GM23248 (cell line): Measurements from ENCODE around the gene MSL2. TPM values are rescaled to one million over a fixed set of nuclear protein-coding genes. Genes with fewer than 3 reads are reported as not detected.

Source experiments
- DNase-seq: peaks from one replicate; pipeline ENCODE4 v3.0.0-alpha.2; 2015
- H2AFZ ChIP-seq: fragments of 200-600 bp; sonication (generic); 2 replicates; pipeline ENCODE4 v1.6.1; 2016; ENCODE audit warnings: antibody characterized with exemption
- H3F3A ChIP-seq: fragments of 200-600 bp; sonication (generic); 2 replicates; pipeline ENCODE4 v1.6.1; 2016; ENCODE audit warnings: mild to moderate bottlenecking, antibody characterized with exemption, mixed run types; ENCODE audit not compliant: insufficient read depth
- H3K27ac ChIP-seq: fragments of 200-600 bp; sonication (generic); 2 replicates; pipeline ENCODE4 v1.5.1; 2016; ENCODE audit warnings: mild to moderate bottlenecking
- H3K27me3 ChIP-seq: fragments of 200-600 bp; sonication (generic); replicated peaks from 2 replicates; pipeline ENCODE4 v1.6.1; 2016; ENCODE audit warnings: mild to moderate bottlenecking; ENCODE audit not compliant: insufficient read depth
- H3K36me3 ChIP-seq: fragments of 200-600 bp; sonication (generic); 2 replicates; pipeline ENCODE4 v1.6.1; 2016; ENCODE audit warnings: low read depth, mild to moderate bottlenecking
- H3K4me1 ChIP-seq: fragments of 200-600 bp; sonication (generic); 2 replicates; pipeline ENCODE4 v1.6.1; 2016; ENCODE audit warnings: mild to moderate bottlenecking; ENCODE audit not compliant: insufficient read depth
- H3K4me2 ChIP-seq: fragments of 200-600 bp; sonication (generic); one replicate; pipeline ENCODE4 v1.6.1; 2016; ENCODE audit warnings: mild to moderate bottlenecking; ENCODE audit not compliant: unreplicated experiment
- H3K4me3 ChIP-seq: fragments of 200-600 bp; sonication (generic); 2 replicates; pipeline ENCODE4 v1.5.1; 2016; ENCODE audit warnings: mild to moderate bottlenecking
- H3K79me2 ChIP-seq: fragments of 200-600 bp; sonication (generic); 2 replicates; pipeline ENCODE4 v1.6.1; 2016; ENCODE audit warnings: mild to moderate bottlenecking; ENCODE audit not compliant: insufficient read depth
- H3K9ac ChIP-seq: fragments of 200-600 bp; sonication (generic); 2 replicates; pipeline ENCODE4 v1.6.1; 2016; ENCODE audit warnings: mild to moderate bottlenecking
- H3K9me2 ChIP-seq: fragments of 200-600 bp; sonication (generic); 2 replicates; pipeline ENCODE4 v1.6.1; 2016; ENCODE audit warnings: mixed run types, mild to moderate bottlenecking, moderate library complexity; ENCODE audit not compliant: insufficient read depth
- H3K9me3 ChIP-seq: fragments of 200-600 bp; sonication (generic); one replicate; pipeline ENCODE4 v1.6.1; 2017; ENCODE audit warnings: low read depth
- H4K20me1 ChIP-seq: fragments of 200-600 bp; sonication (generic); 2 replicates; pipeline ENCODE4 v1.6.0; 2016; ENCODE audit not compliant: insufficient read depth
- EZH2 ChIP-seq: fragments of 200-600 bp; sonication (generic); IDR thresholded peaks from 2 replicates; pipeline ENCODE4 v1.6.1; 2018; ENCODE audit warnings: antibody characterized with exemption, mild to moderate bottlenecking; ENCODE audit not compliant: insufficient read depth, poor library complexity, severe bottlenecking
- EZH2phosphoT487 ChIP-seq: fragments of 200-600 bp; sonication (generic); IDR thresholded peaks from 2 replicates; pipeline ENCODE4 v1.6.1; 2018; ENCODE audit warnings: antibody characterized with exemption, moderate library complexity, mild to moderate bottlenecking, low read depth; ENCODE audit not compliant: insufficient read depth
- WGBS, 2 experiments: methylation state at CpG; one replicate each; pipeline ENCODE4 v1.1.6; 2015 to 2017; ENCODE audit warnings: low lambda C conversion rate in 2 of 2, low coverage in 1 of 2; ENCODE audit errors: missing lambda C conversion rate in 2 of 2; 5-methylcytosine and 5-hydroxymethylcytosine counted together
- in situ Hi-C: fragments of 300-500 bp; cut with MboI; formaldehyde crosslinking; loops from 2 replicates; pipeline ENCODE4 v1.15.0; 2020
- polyA plus RNA-seq: library from polyadenylated mRNA; unstranded; fragments of >200 nt; fragmentation: Nextera tagmentation; extraction: Ambion mirVana; gene quantifications from 2 replicates; pipeline ENCODE4 v1.2.1, GENCODE V29; 2016
- total RNA-seq: library from RNA; depleted of rRNA; stranded (reverse); fragments of >200 nt; shearing (Covaris generic); gene quantifications from 2 replicates; pipeline ENCODE4 v1.2.3, GENCODE V29; 2014

MSL2 gene
- total and polyA plus RNA-seq, 2 experiments from 2014 or later: 3.3 to 15.2 TPM

- H2AFZ ChIP-seq: no peak overlapping the region
- H3K79me2 ChIP-seq: peaks cover 100% of the 10 kb centered on the region
- no peaks in the 10 kb centered on the region for H3K9me2 ChIP-seq
- peaks cover 14% of the 10 kb centered on the region; the same call in 1 of the 2 replicates for H3K4me1 ChIP-seq
- H3K36me3 ChIP-seq: no peaks in the 10 kb centered on the region
- no peak overlapping the region for H3K4me3 ChIP-seq
- H4K20me1 ChIP-seq: peaks cover 36% of the 10 kb centered on the region
- no peak for TF ChIP-seq EZH2
- TF ChIP-seq EZH2phosphoT487: no peak
- in situ Hi-C loops: no loop called here
- H3K9ac ChIP-seq: no peak overlapping the region
- H3K27me3 ChIP-seq: no peaks in the 10 kb centered on the region
- DNase-seq: no peak
- no peaks in the 10 kb centered on the region for H3F3A ChIP-seq
- no peak overlapping the region for H3K4me2 ChIP-seq
- no peaks in the 10 kb centered on the region for H3K9me3 ChIP-seq
- H3K27ac ChIP-seq: no peak overlapping the region
These were observed 34.6 kb downstream of the MSL2 start for GRCh38 chr3:136161516-136161915.

DNA sequence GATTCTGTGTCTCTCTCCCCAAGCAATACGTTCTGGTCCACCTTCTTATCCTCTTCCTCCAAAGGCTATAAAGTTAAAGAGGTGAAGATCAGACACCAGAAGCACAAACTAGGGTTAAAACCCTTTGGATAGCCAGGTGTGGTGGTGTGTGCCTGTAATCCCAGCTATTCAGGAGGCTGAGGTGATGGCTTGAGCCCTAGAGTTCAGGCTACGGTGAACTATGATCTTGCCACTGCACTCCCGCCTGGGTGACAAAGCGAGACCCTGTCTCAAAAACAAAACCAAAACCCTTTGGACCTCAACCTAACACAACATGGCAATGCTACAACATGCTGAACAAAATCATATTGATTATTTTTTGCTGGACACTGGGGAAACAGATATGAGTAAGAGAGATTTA is 43.2 kb downstream of the MSL2 start:
- no peak overlapping the region for H2AFZ ChIP-seq
- DNase-seq: no peak
- H4K20me1 ChIP-seq: peaks cover 23% of the 10 kb centered on the region; the same call in 1 of the 2 replicates
- peaks cover 23% of the 10 kb centered on the region for H3K36me3 ChIP-seq
- H3K4me2 ChIP-seq: no peak overlapping the region
- WGBS, 2 experiments: 85 to 94% methylated on average over 4 of the region's 4 CpGs
- H3K9me3 ChIP-seq: no peaks in the 10 kb centered on the region
- peaks cover 100% of the 10 kb centered on the region for H3K79me2 ChIP-seq
- TF ChIP-seq EZH2phosphoT487 (no peak), EZH2 (no peak)
- H3F3A ChIP-seq: peaks cover 38% of the 10 kb centered on the region
- H3K4me3 ChIP-seq: no peak overlapping the region
- H3K9ac ChIP-seq: no peak overlapping the region
- no peaks in the 10 kb centered on the region for H3K27me3 ChIP-seq
- peaks cover 21% of the 10 kb centered on the region for H3K4me1 ChIP-seq
- H3K9me2 ChIP-seq: no peaks in the 10 kb centered on the region
- no peak overlapping the region for H3K27ac ChIP-seq
- in situ Hi-C loops: no loop called here

GRCh38 chr3:136152176-136152843 is 43.8 kb downstream of the MSL2 start:
- peaks cover 22% of the 10 kb centered on the region; the same call in 1 of the 2 replicates for H4K20me1 ChIP-seq
- H3F3A ChIP-seq: peaks cover 44% of the 10 kb centered on the region
- H3K36me3 ChIP-seq: peaks cover 24% of the 10 kb centered on the region
- no peak overlapping the region for H3K27ac ChIP-seq
- no peaks in the 10 kb centered on the region for H3K9me3 ChIP-seq
- H3K9ac ChIP-seq: no peak overlapping the region
- H3K79me2 ChIP-seq: peaks cover 100% of the 10 kb centered on the region
- no peak overlapping the region for H3K4me3 ChIP-seq
- no peak for DNase-seq
- no peak overlapping the region for H3K4me2 ChIP-seq
- peaks cover 26% of the 10 kb centered on the region for H3K4me1 ChIP-seq
- in situ Hi-C loops: no loop called here
- H3K9me2 ChIP-seq: no peaks in the 10 kb centered on the region
- no peaks in the 10 kb centered on the region for H3K27me3 ChIP-seq
- TF ChIP-seq EZH2phosphoT487 (no peak), EZH2 (no peak)
- 70 to 75% methylated on average over 4 of the region's 4 CpGs for WGBS, 2 experiments
- no peak overlapping the region for H2AFZ ChIP-seq

DNA sequence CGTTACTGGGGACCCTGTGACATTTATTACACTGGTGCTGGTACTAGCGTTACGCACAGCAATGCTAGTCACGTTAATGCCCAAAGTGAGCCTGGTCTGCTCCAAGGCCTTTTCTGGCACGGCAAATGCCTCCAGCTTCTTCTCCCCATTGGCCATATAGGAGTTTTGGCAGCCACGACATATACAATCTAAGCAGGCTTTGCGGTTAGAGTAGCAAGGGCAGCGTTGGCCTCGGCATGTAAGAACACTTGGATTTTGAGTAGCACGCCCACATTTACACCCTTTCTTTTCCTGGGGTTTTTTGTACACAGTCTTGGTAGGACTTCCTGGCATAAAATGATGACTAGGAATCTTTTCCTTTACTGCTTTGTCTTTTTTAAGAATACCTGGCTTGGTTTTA is 44.9 kb downstream of the MSL2 start:
- peaks cover 16% of the 10 kb centered on the region; the same call in 1 of the 2 replicates for H4K20me1 ChIP-seq
- no peaks in the 10 kb centered on the region for H3K27me3 ChIP-seq
- no peak overlapping the region for H2AFZ ChIP-seq
- no peak overlapping the region for H3K27ac ChIP-seq
- H3K79me2 ChIP-seq: peaks cover 100% of the 10 kb centered on the region
- H3K9ac ChIP-seq: no peak overlapping the region
- DNase-seq: no peak
- TF ChIP-seq EZH2: no peak
- TF ChIP-seq EZH2phosphoT487: no peak
- 91 to 95% methylated on average over 10 of the region's 10 CpGs for WGBS, 2 experiments
- no peak overlapping the region for H3K4me2 ChIP-seq
- H3F3A ChIP-seq: peaks cover 44% of the 10 kb centered on the region
- no peaks in the 10 kb centered on the region for H3K9me2 ChIP-seq
- peaks cover 37% of the 10 kb centered on the region for H3K4me1 ChIP-seq
- H3K9me3 ChIP-seq: no peaks in the 10 kb centered on the region
- in situ Hi-C loops: no loop called here
- H3K4me3 ChIP-seq: no peak overlapping the region
- peaks cover 31% of the 10 kb centered on the region for H3K36me3 ChIP-seq
